Effector memory CD4-positive, alpha-beta T cell (primary cell): ENCODE measurements around the gene CHERP.
"Not testable (repeated sequence)": the region's sequence is repeated elsewhere in the genome, so short reads cannot be mapped to it uniquely, and the experiment has no call there.

Experiments used
- DNase-seq, 3 donors: peaks; one replicate each; pipeline ENCODE4 v3.0.0-alpha.2; 2020
- H3K27ac ChIP-seq: 2 replicates; pipeline ENCODE4 v1.7.0; 2013; ENCODE audit warnings: mild to moderate bottlenecking, low read length, moderate library complexity; ENCODE audit not compliant: insufficient read depth, poor library complexity, severe bottlenecking
- H3K27me3 ChIP-seq: replicated peaks from 2 replicates; pipeline ENCODE4 v1.7.0; 2013; ENCODE audit warnings: mild to moderate bottlenecking, low read length; ENCODE audit not compliant: insufficient read depth, control insufficient read depth, poor library complexity, severe bottlenecking
- H3K36me3 ChIP-seq: 2 replicates; pipeline ENCODE4 v1.7.0; 2013; ENCODE audit warnings: mild to moderate bottlenecking, low read length, moderate library complexity; ENCODE audit not compliant: control insufficient read depth, insufficient read depth
- H3K4me1 ChIP-seq: 2 replicates; pipeline ENCODE4 v1.7.0; 2013; ENCODE audit warnings: low read length, mild to moderate bottlenecking; ENCODE audit not compliant: control insufficient read depth, insufficient read depth, poor library complexity, severe bottlenecking
- H3K4me3 ChIP-seq: 2 replicates; pipeline ENCODE4 v1.7.0; 2013; ENCODE audit warnings: low read length, low read depth, mild to moderate bottlenecking; ENCODE audit not compliant: insufficient read depth, poor library complexity, severe bottlenecking
- H3K9me3 ChIP-seq: 2 replicates; pipeline ENCODE4 v1.7.0; 2013; ENCODE audit warnings: mild to moderate bottlenecking, low read length, moderate library complexity; ENCODE audit not compliant: control insufficient read depth

The CHERP gene

GRCh38 chr19:16508546-16508945 lies 33.7 kb downstream of the CHERP start:
- Histone ChIP-seq H3K4me3 (no peak overlapping the region), H3K27ac (no peak overlapping the region), H3K4me1 (no peaks in the 10 kb centered on the region), H3K36me3 (no peaks in the 10 kb centered on the region), H3K27me3 (no peaks in the 10 kb centered on the region), H3K9me3 (no peaks in the 10 kb centered on the region)
- no peak for DNase-seq

GRCh38 chr19:16506961-16507360 lies 35.3 kb downstream of the CHERP start:
- no peaks in the 10 kb centered on the region for H3K4me1 ChIP-seq
- H3K4me3 ChIP-seq, result no peak overlapping the region
- no peaks in the 10 kb centered on the region for H3K27me3 ChIP-seq
- H3K27ac ChIP-seq, result no peak overlapping the region
- no peak for DNase-seq
- no peaks in the 10 kb centered on the region for H3K9me3 ChIP-seq
- no peaks in the 10 kb centered on the region for H3K36me3 ChIP-seq

GRCh38 chr19:16506161-16506560 lies 36.1 kb downstream of the CHERP start:
- H3K27ac ChIP-seq, H3K9me3 ChIP-seq, H3K27me3 ChIP-seq, DNase-seq, H3K4me1 ChIP-seq, H3K36me3 ChIP-seq, H3K4me3 ChIP-seq: not testable (repeated sequence)

GRCh38 chr19:16504271-16504670 lies 38.0 kb downstream of the CHERP start:
- no peaks in the 10 kb centered on the region for H3K36me3 ChIP-seq
- no peak overlapping the region for H3K27ac ChIP-seq
- H3K4me1 ChIP-seq, result no peaks in the 10 kb centered on the region
- H3K4me3 ChIP-seq, result no peak overlapping the region
- DNase-seq, result no peak
- no peaks in the 10 kb centered on the region for H3K9me3 ChIP-seq
- H3K27me3 ChIP-seq, result no peaks in the 10 kb centered on the region

GRCh38 chr19:16497837-16498236 lies 44.4 kb downstream of the CHERP start:
- no peaks in the 10 kb centered on the region for H3K36me3 ChIP-seq
- H3K27ac ChIP-seq, result no peak overlapping the region
- no peak for DNase-seq
- H3K4me3 ChIP-seq, result no peak overlapping the region
- H3K27me3 ChIP-seq, result no peaks in the 10 kb centered on the region
- no peaks in the 10 kb centered on the region for H3K9me3 ChIP-seq
- H3K4me1 ChIP-seq, result peaks cover 10% of the 10 kb centered on the region

GRCh38 chr19:16497042-16497441 lies 45.2 kb downstream of the CHERP start:
- Histone ChIP-seq H3K9me3 (no peaks in the 10 kb centered on the region), H3K27ac (no peak overlapping the region), H3K4me3 (no peak overlapping the region), H3K36me3 (no peaks in the 10 kb centered on the region), H3K4me1 (peaks cover 10% of the 10 kb centered on the region), H3K27me3 (no peaks in the 10 kb centered on the region)
- DNase-seq, result no peak

GRCh38 chr19:16496613-16496983 lies 45.6 kb downstream of the CHERP start:
- H3K9me3 ChIP-seq, result no peaks in the 10 kb centered on the region
- peaks cover 10% of the 10 kb centered on the region for H3K4me1 ChIP-seq
- DNase-seq, result no peak
- H3K4me3 ChIP-seq, result peak overlapping the region; percentile 55
- peak overlapping the region; percentile 61 for H3K27ac ChIP-seq
- H3K27me3 ChIP-seq, result no peaks in the 10 kb centered on the region
- no peaks in the 10 kb centered on the region for H3K36me3 ChIP-seq

- Histone ChIP-seq H3K36me3 (no peaks in the 10 kb centered on the region), H3K4me1 (peaks cover 10% of the 10 kb centered on the region), H3K27ac (peak within 1 kb of the TSS; percentile 61), H3K4me3 (peak within 1 kb of the TSS; percentile 55), H3K27me3 (no peaks in the 10 kb centered on the region), H3K9me3 (no peaks in the 10 kb centered on the region)
- peak; percentile 91 to 96 (median 95) for DNase-seq
Observed at GRCh38 chr19:16495982-16496612, 46.1 kb downstream of the CHERP start, which contains the start of the genes C19orf44 and CALR3. C19orf44 (plus strand) TSS chr19:16496394; CDS start chr19:16500793, 4,399 bp downstream. CALR3 (minus strand) TSS chr19:16496167; CDS start chr19:16496129, 38 bp downstream.

GRCh38 chr19:16486476-16486875 lies 55.8 kb downstream of the CHERP start:
- not testable (repeated sequence) for H3K4me3 ChIP-seq

GRCh38 chr19:16482745-16483144 lies 59.5 kb downstream of the CHERP start:
- no peaks in the 10 kb centered on the region for H3K4me1 ChIP-seq
- no peak overlapping the region for H3K4me3 ChIP-seq
- H3K9me3 ChIP-seq, result no peaks in the 10 kb centered on the region
- DNase-seq, result no peak
- no peak overlapping the region for H3K27ac ChIP-seq
- H3K36me3 ChIP-seq, result no peaks in the 10 kb centered on the region
- no peaks in the 10 kb centered on the region for H3K27me3 ChIP-seq

More at GRCh38 chr19:16486476-16486875, 55.8 kb downstream of the CHERP start:
- H3K4me1 ChIP-seq, H3K27ac ChIP-seq, H3K36me3 ChIP-seq, H3K9me3 ChIP-seq, H3K27me3 ChIP-seq, DNase-seq: not testable (repeated sequence)
